WTC11 (cell line): ENCODE data around the gene KRTAP3-2. TPM values are rescaled to one million over a fixed set of nuclear protein-coding genes. Genes with fewer than 3 reads are reported as not detected.
A peak's percentile ranks its signal among the peaks of the same experiment; 100 is the strongest.
"Not testable (repeated sequence)": the region's sequence is repeated elsewhere in the genome, so short reads cannot be mapped to it uniquely, and the experiment has no call there.

Experiments used
- ATAC-seq: fragments of 200-7000 bp; cut with Tn5 transposase; 2 replicates; pipeline ENCODE4 v1.10.0; 2021; ENCODE audit warnings: mild to moderate bottlenecking, moderate library complexity
- CTCF ChIA-PET: fragments of 300-600 bp; sonication (Branson Sonifier 250); formaldehyde crosslinking; loops from one replicate; lab custom pipeline; 2021; ENCODE audit warnings: antibody characterized with exemption; lab: Charles Lee
- POLR2A ChIA-PET: fragments of 350-600 bp; sonication (Branson Sonifier 250); formaldehyde crosslinking; loops from one replicate; lab custom pipeline; 2021; ENCODE audit warnings: antibody characterized with exemption; lab: Charles Lee
- DNase-seq: peaks from one replicate; pipeline ENCODE4 v3.0.0; 2021; ENCODE audit warnings: low spot score
- H3K27ac Mint-ChIP-seq: 2 replicates; pipeline ENCODE4 v1.8.0; 2021; ENCODE audit warnings: mixed read lengths
- H3K27me3 Mint-ChIP-seq: 2 replicates; pipeline ENCODE4 v1.8.0; 2021; ENCODE audit warnings: low read depth, mild to moderate bottlenecking, moderate library complexity, mixed read lengths
- H3K36me3 Mint-ChIP-seq: 2 replicates; pipeline ENCODE4 v1.8.0; 2021; ENCODE audit warnings: mixed read lengths
- H3K4me1 Mint-ChIP-seq: 2 replicates; pipeline ENCODE4 v1.8.0; 2022; ENCODE audit warnings: mixed read lengths
- H3K4me3 Mint-ChIP-seq: 2 replicates; pipeline ENCODE4 v1.8.0; 2021; ENCODE audit warnings: mild to moderate bottlenecking, moderate library complexity, mixed read lengths
- H3K9me3 Mint-ChIP-seq: 2 replicates; pipeline ENCODE4 v1.8.0; 2021; ENCODE audit warnings: mixed read lengths
- AFF4 ChIP-seq: sonication (generic); formaldehyde crosslinking; IDR thresholded peaks from 2 replicates; pipeline ENCODE4 v1.8.1; 2023; ENCODE audit warnings: mild to moderate bottlenecking, missing genetic modification reagents, borderline replicate concordance
- ATF6 ChIP-seq: sonication (generic); formaldehyde crosslinking; IDR thresholded peaks from 2 replicates; pipeline ENCODE4 v1.8.1; 2023; ENCODE audit warnings: mild to moderate bottlenecking, missing genetic modification reagents
- CBFB ChIP-seq: sonication (generic); formaldehyde crosslinking; IDR thresholded peaks from 2 replicates; pipeline ENCODE4 v1.8.1; 2022; ENCODE audit warnings: mild to moderate bottlenecking, low read depth, missing genetic modification reagents
- CREM ChIP-seq: sonication (generic); formaldehyde crosslinking; IDR thresholded peaks from 2 replicates; pipeline ENCODE4 v1.8.1; 2022; ENCODE audit warnings: mild to moderate bottlenecking, missing genetic modification reagents, moderate library complexity
- ELF4 ChIP-seq: sonication (generic); formaldehyde crosslinking; IDR thresholded peaks from 2 replicates; pipeline ENCODE4 v1.8.1; 2022; ENCODE audit warnings: low read depth, mild to moderate bottlenecking, moderate library complexity, missing genetic modification reagents
- ETV6 ChIP-seq: sonication (generic); formaldehyde crosslinking; IDR thresholded peaks from 2 replicates; pipeline ENCODE4 v1.8.1; 2022; ENCODE audit warnings: mild to moderate bottlenecking, missing genetic modification reagents
- FOXP1 ChIP-seq: sonication (generic); formaldehyde crosslinking; IDR thresholded peaks from 2 replicates; pipeline ENCODE4 v1.8.0; 2022; ENCODE audit warnings: missing genetic modification reagents, mild to moderate bottlenecking, moderate library complexity, borderline replicate concordance
- IRF2 ChIP-seq: sonication (generic); formaldehyde crosslinking; IDR thresholded peaks from 2 replicates; pipeline ENCODE4 v1.8.0; 2022; ENCODE audit warnings: low read depth, missing genetic modification reagents, borderline replicate concordance
- MXD4 ChIP-seq: fragments of 250-450 bp; sonication (Bioruptor Pico); IDR thresholded peaks from 2 replicates; pipeline ENCODE4 v1.8.0; 2021; ENCODE audit warnings: mild to moderate bottlenecking, moderate library complexity, borderline replicate concordance
- MYBL2 ChIP-seq: sonication (generic); formaldehyde crosslinking; IDR thresholded peaks from 2 replicates; pipeline ENCODE4 v1.8.1; 2023; ENCODE audit warnings: mild to moderate bottlenecking, moderate library complexity, missing genetic modification reagents
- NR1H2 ChIP-seq: sonication (generic); formaldehyde crosslinking; IDR thresholded peaks from 2 replicates; pipeline ENCODE4 v1.9.0; 2021; ENCODE audit warnings: mild to moderate bottlenecking, moderate library complexity, missing genetic modification reagents
- NR2C2 ChIP-seq: sonication (generic); formaldehyde crosslinking; IDR thresholded peaks from 2 replicates; pipeline ENCODE4 v1.8.0; 2022; ENCODE audit warnings: mild to moderate bottlenecking, missing genetic modification reagents
- NR3C1 ChIP-seq: sonication (generic); formaldehyde crosslinking; conservative IDR thresholded peaks from 2 replicates; pipeline ENCODE4 v1.8.1; 2023; ENCODE audit warnings: low read depth, mild to moderate bottlenecking, missing genetic modification reagents
- OVOL2 ChIP-seq: fragments of 250-450 bp; sonication (Bioruptor Pico); IDR thresholded peaks from 2 replicates; pipeline ENCODE4 v1.9.0; 2021; ENCODE audit warnings: mild to moderate bottlenecking, borderline replicate concordance
- RELA ChIP-seq: sonication (generic); formaldehyde crosslinking; IDR thresholded peaks from 2 replicates; pipeline ENCODE4 v1.8.1; 2022; ENCODE audit warnings: missing genetic modification reagents, mild to moderate bottlenecking, borderline replicate concordance
- RORB ChIP-seq: fragments of 250-450 bp; sonication (Bioruptor Pico); IDR thresholded peaks from 2 replicates; pipeline ENCODE4 v1.9.0; 2021; ENCODE audit warnings: mild to moderate bottlenecking
- SMAD4 ChIP-seq: sonication (generic); formaldehyde crosslinking; IDR thresholded peaks from 2 replicates; pipeline ENCODE4 v1.8.0; 2022; ENCODE audit warnings: mild to moderate bottlenecking, missing genetic modification reagents
- USF1 ChIP-seq: sonication (generic); formaldehyde crosslinking; IDR thresholded peaks from 2 replicates; pipeline ENCODE4 v1.8.0; 2022; ENCODE audit warnings: mild to moderate bottlenecking, missing genetic modification reagents
- ZNF317 ChIP-seq: sonication (generic); formaldehyde crosslinking; IDR thresholded peaks from 2 replicates; pipeline ENCODE4 v1.8.1; 2023; ENCODE audit warnings: low read depth, mild to moderate bottlenecking, moderate library complexity, missing genetic modification reagents, borderline replicate concordance
- ZNF671 ChIP-seq: fragments of 250-450 bp; sonication (Bioruptor Pico); IDR thresholded peaks from 2 replicates; pipeline ENCODE4 v1.8.0; 2021; ENCODE audit warnings: mild to moderate bottlenecking
- ZSCAN18 ChIP-seq: fragments of 250-450 bp; sonication (Bioruptor Pico); IDR thresholded peaks from 2 replicates; pipeline ENCODE4 v2.1.2; 2022; ENCODE audit warnings: mild to moderate bottlenecking, moderate library complexity
- total RNA-seq: library from RNA; stranded (reverse); gene quantifications from 3 replicates; pipeline ENCODE4 v1.2.3, GENCODE V29; 2021

The KRTAP3-2 gene
- total RNA-seq, 1 experiment from 2014 or later: not detected

GRCh38 chr17:41042953-41043352 lies 43.2 kb upstream of the KRTAP3-2 start (continued):
- no peak for TF ChIP-seq CBFB (CRISPR knock-in tag)
- no peak for TF ChIP-seq ETV6

GRCh38 chr17:41040783-41041571 lies 41.3 kb upstream of the KRTAP3-2 start, which contains the start of gene KRTAP1-1:
Gene KRTAP1-1 (minus strand): TSS chr17:41041450. CDS start chr17:41041397, 53 bp downstream.
- CTCF ChIA-PET, POLR2A ChIA-PET, H3K27ac Mint-ChIP-seq, H3K36me3 Mint-ChIP-seq, H3K4me3 Mint-ChIP-seq, ATAC-seq, DNase-seq, H3K27me3 Mint-ChIP-seq: not testable (repeated sequence)
- Mint-ChIP-seq H3K9me3 (peaks cover 18% of the 10 kb centered on the region), H3K4me1 (peaks cover 35% of the 10 kb centered on the region)

- no peaks in the 10 kb centered on the region for H3K36me3 Mint-ChIP-seq
- DNase-seq: no peak
- peaks cover 47% of the 10 kb centered on the region for H3K4me1 Mint-ChIP-seq
- H3K27me3 Mint-ChIP-seq: no peaks in the 10 kb centered on the region
- no peak for TF ChIP-seq MYBL2 (CRISPR knock-in tag)
- TF ChIP-seq AFF4: no peak
- no peak for TF ChIP-seq NR3C1 (CRISPR knock-in tag)
- no peak for TF ChIP-seq NR1H2 (CRISPR knock-in tag)
- no peak for TF ChIP-seq RORB (CRISPR knock-in tag)
- TF ChIP-seq FOXP1 (CRISPR knock-in tag): no peak
- TF ChIP-seq IRF2 (CRISPR knock-in tag): no peak
- no peak for TF ChIP-seq NR2C2
- no peak for TF ChIP-seq ZNF671 (CRISPR knock-in tag)
- TF ChIP-seq OVOL2 (CRISPR knock-in tag): no peak
- no peak for TF ChIP-seq MXD4 (CRISPR knock-in tag)
- no peak for TF ChIP-seq SMAD4 (CRISPR knock-in tag)
- no peak for TF ChIP-seq ZSCAN18 (CRISPR knock-in tag)
- no peak for TF ChIP-seq ATF6 (CRISPR knock-in tag)
- no peak for TF ChIP-seq RELA (CRISPR knock-in tag)
- TF ChIP-seq USF1: no peak
- TF ChIP-seq ZNF317 (CRISPR knock-in tag): no peak
- TF ChIP-seq ELF4 (CRISPR knock-in tag): no peak
- no peak for TF ChIP-seq CREM
- TF ChIP-seq, all 79 proteins: peak for 0
- H3K27ac Mint-ChIP-seq: no peak overlapping the region
- peak; percentile 51; the same call in 1 of the 2 replicates for ATAC-seq
- ChIA-PET POLR2A (no interaction called here), CTCF (interaction anchor here (1.2 kb wide), 1 partner anchor 749 kb away, joined by 3 read pairs; the partner anchor contains the start of gene JUP)
- peaks cover 7% of the 10 kb centered on the region for H3K9me3 Mint-ChIP-seq
- no peak overlapping the region for H3K4me3 Mint-ChIP-seq
Observed at GRCh38 chr17:41037853-41038350, 38.2 kb upstream of the KRTAP3-2 start.

GRCh38 chr17:41034346-41034935 lies 34.7 kb upstream of the KRTAP3-2 start, which contains the start of gene KRTAP1-3:
Gene KRTAP1-3 (minus strand): TSS chr17:41034874. CDS start chr17:41034821, 53 bp downstream.
- ATAC-seq, H3K36me3 Mint-ChIP-seq: not testable (repeated sequence)
- H3K27ac Mint-ChIP-seq: peak within 1 kb of the TSS; percentile 74; the same call in 1 of the 2 replicates

More at GRCh38 chr17:41034346-41034935, 34.7 kb upstream of the KRTAP3-2 start, which contains the start of gene KRTAP1-3:
- H3K27me3 Mint-ChIP-seq, DNase-seq, POLR2A ChIA-PET, H3K4me3 Mint-ChIP-seq, CTCF ChIA-PET, H3K9me3 Mint-ChIP-seq: not testable (repeated sequence)
- peaks cover 40% of the 10 kb centered on the region for H3K4me1 Mint-ChIP-seq
